AG09309 (cell line): ENCODE measurements around the gene IL25.
"Not testable (repeated sequence)": the region's sequence is repeated elsewhere in the genome, so short reads cannot be mapped to it uniquely, and the experiment has no call there.

ENCODE experiments used
- DNase-seq: peaks from one replicate; pipeline ENCODE4 v3.0.0-alpha.2; 2010; ENCODE audit warnings: low read depth
- H3K4me3 ChIP-seq: 2 replicates; pipeline ENCODE4 v1.5.1; 2011; ENCODE audit warnings: mild to moderate bottlenecking, low read depth, low read length, moderate library complexity; ENCODE audit not compliant: control insufficient read depth
- TF ChIP-seq, protein P1 (sequence below): IDR thresholded peaks from 2 replicates; pipeline ENCODE4 v1.5.1; 2011; ENCODE audit warnings: mild to moderate bottlenecking, low read depth, low read length, inconsistent platforms; ENCODE audit not compliant: insufficient read depth, control insufficient read depth; ENCODE audit errors: missing control alignments

Gene IL25

DNA sequence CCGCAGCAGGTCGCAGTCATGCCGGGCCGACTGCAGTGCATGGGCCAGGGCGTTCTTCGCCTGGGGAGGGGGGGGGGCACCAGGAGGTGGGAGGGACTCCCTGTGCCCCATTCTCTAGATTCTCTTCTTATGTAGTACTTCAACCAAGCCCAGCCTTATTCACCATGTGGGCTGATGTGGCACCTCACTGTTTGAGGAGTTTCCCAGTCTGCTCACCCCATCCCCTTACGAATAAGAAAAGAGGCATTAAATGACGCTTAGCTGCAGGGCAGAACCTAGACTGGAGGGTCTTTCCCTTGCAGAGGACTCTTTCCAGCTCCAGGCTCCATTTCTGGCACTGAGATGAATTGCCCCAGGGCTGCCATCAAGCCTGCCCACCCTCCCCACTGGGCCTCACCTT is 16.4 kb downstream of the IL25 start:
- TF ChIP-seq, protein P1, sequence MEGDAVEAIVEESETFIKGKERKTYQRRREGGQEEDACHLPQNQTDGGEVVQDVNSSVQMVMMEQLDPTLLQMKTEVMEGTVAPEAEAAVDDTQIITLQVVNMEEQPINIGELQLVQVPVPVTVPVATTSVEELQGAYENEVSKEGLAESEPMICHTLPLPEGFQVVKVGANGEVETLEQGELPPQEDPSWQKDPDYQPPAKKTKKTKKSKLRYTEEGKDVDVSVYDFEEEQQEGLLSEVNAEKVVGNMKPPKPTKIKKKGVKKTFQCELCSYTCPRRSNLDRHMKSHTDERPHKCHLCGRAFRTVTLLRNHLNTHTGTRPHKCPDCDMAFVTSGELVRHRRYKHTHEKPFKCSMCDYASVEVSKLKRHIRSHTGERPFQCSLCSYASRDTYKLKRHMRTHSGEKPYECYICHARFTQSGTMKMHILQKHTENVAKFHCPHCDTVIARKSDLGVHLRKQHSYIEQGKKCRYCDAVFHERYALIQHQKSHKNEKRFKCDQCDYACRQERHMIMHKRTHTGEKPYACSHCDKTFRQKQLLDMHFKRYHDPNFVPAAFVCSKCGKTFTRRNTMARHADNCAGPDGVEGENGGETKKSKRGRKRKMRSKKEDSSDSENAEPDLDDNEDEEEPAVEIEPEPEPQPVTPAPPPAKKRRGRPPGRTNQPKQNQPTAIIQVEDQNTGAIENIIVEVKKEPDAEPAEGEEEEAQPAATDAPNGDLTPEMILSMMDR = no peak
- no peak for DNase-seq
- no peak overlapping the region for H3K4me3 ChIP-seq

DNA sequence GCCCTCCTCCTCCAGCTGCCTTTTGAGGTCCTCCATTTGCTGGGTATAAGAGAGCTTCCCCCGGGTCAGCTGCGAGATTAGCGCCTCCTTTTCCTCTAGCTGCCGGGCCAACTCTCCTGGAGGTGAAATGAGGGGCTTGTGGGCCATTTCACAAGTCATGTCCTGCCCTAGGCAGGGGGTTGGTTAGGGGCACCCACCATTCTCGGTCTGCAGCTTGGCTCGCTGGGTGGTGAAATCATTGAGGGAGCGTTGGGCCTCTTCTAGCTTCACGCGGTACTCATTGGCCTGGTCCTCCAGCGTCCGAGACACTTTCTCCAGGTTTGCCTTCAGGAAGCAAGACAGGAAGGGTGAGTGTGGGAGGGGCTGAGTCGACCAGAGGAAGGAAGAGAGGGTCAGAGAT is 16.8 kb downstream of the IL25 start:
- H3K4me3 ChIP-seq = no peak overlapping the region
- no peak for DNase-seq
- TF ChIP-seq, protein P1 = no peak

DNA sequence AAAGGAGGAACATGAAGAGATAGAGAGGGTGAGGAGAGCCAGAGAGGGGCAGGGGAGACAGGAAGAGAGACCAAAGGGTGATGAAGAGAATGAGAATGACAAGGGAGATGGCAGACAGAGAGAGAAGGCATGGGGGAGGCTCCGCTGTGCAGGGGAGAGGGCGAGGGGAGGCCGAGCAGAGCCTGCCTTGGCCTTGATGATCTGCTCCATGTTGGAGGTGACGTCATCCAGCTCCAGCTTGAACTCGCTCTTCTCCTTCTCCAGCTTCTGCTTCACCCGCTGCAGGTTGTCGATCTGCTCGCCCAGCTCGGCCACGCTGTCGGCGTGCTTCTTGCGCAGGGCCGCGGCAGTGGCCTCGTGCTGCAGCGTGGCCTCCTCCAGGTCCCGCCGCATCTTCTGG is 17.3 kb downstream of the IL25 start:
- not testable (repeated sequence) for DNase-seq, H3K4me3 ChIP-seq

DNA sequence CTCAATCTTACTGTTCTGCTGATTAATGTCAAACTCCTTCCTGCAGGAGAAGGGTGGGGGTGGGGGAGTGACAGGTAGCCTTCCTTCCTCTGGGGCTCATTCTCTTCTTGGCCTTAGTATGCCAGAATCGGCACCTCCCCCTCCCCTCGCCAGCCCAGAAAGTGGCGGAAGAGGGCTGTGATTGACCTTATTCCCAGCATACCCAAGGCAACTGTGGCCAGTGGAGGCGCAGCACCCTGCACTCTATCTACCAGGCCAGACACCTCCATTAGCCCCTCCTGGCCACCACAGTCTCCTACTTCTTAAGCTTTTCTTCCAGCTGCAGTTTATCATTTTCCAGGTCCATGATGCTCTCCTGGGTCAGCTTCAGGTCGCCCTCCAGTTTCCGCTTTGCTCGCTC is 20.0 kb downstream of the IL25 start:
- H3K4me3 ChIP-seq = no peak overlapping the region
- TF ChIP-seq, protein P1 = no peak
- DNase-seq = no peak

DNA sequence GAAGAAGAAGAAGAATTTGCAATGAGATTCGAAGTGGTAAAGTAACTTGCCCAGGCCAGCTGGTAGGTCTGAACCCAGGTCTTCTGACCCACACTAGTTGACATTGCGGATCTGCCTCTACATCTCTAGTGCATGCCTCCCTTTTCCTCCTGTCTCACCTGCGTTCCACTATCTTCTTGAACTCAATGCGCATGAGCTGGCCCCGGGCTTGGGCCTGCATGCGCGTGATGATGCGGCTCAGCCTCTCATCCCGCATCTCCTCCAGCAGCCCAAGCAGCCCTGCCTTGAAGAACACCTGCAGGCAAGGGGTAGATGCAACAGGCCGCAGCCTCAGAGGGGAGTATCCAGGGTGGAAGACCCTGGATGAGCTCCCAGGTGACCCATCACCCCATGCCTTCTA is 23.5 kb downstream of the IL25 start:
- DNase-seq = no peak
- TF ChIP-seq, protein P1 = no peak

DNA sequence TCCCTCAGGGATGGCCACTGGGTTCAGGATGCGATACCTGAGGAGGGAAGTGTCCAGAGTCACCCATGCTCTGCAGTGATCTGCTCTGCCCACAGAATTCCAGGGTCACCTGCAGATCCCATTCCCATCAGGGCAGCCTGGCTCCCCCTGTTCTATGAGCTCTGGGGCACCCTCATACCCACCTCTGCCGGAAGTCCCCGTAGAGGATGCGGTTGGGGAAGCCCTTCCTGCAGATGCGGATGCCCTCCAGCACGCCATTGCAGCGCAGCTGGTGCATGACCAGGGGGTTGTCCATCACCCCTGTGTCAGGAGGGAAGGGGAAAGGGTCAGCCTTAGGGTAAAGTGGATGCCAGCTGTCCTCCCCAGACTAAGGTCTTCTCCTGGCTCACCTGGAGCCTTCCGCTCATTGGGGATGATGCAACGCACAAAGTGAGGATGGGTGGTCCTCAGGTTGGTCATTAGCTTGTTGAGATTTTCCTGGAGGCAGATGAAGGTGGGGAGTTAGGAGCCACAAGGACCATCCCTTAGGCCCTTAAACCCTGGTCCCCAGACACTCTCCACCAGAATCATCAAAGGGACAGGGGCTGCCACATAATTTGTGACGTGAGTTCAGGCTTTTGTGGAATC is 24.3 kb downstream of the IL25 start:
- no peak for DNase-seq
- no peak overlapping the region for H3K4me3 ChIP-seq
- TF ChIP-seq, protein P1 = no peak

More for the DNA sequence above, 23.5 kb downstream of the IL25 start:
- H3K4me3 ChIP-seq = no peak overlapping the region

DNA sequence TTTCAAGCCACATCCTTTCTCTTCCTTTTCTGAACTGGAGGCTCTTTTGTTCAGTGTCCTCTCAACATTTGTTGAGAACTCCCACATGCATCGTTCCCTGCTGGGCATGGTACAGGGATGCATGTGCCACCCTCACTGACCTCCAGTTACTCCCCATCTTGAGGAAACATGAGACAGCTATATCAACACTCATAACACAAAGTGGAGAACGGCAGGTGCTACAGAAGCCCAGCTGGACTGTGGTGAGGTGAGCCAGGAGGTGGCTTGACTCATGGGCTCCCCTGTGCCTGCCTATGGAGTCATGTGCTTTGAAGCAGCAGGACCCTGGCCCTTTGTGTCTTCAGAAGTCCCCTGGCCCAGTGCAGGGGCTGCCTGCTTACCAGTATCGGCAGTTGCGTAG is 25.7 kb downstream of the IL25 start:
- DNase-seq = no peak
- TF ChIP-seq, protein P1 = no peak

More for the DNA sequence above, 25.7 kb downstream of the IL25 start:
- no peak overlapping the region for H3K4me3 ChIP-seq
